GM12891 (cell line): Measurements from ENCODE around the gene MLLT10.

Experiments
- POLR2A ChIP-seq: IDR thresholded peaks from 2 replicates; pipeline ENCODE4 v1.6.1; 2011; ENCODE audit warnings: low read depth, low read length, control low read depth
- POLR2AphosphoS5 ChIP-seq: IDR thresholded peaks from 2 replicates; pipeline ENCODE4 v1.6.1; 2011; ENCODE audit warnings: low read depth, low read length, control low read depth
- TAF1 ChIP-seq: IDR thresholded peaks from 2 replicates; pipeline ENCODE4 v1.6.1; 2011; ENCODE audit warnings: low read depth, low read length, control low read depth

DNA sequence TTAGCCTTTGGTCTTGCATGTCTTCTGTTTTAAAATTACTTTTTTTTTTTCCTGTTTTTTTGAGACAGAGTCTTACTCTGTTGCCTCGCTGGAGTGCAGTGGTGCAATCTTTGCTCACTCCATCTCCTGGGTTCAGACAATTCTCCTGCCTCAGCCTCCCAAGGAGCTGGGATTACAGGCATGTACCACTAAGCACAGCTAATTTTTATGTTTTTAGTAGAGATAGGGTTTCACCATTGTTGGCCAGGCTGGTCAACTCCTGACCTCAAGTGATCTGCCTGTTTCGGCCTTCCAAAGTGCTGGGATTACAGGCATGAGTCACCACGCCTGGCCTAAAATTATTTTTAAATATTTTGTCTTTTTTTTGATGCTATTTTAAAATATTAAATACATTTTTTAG, 38.5 kb downstream of the MLLT10 start:
- no peak for TF ChIP-seq POLR2A
- no peak for TF ChIP-seq POLR2AphosphoS5
- TF ChIP-seq TAF1: no peak
